Measurements from ENCODE around the gene ARRDC2. TPM values are rescaled to one million over a fixed set of nuclear protein-coding genes. Genes with fewer than 3 reads are reported as not detected.

ARRDC2 gene
- total and polyA plus RNA-seq, 2 of the 13 experiments (the other 11 are each of a cell fraction or from before 2014, with no cell fraction given), result 2.1 to 3.4 TPM

- TF ChIP-seq ATF7 (IDR thresholded peaks at IDR 0.05), result no peak
- TF ChIP-seq ATF7 (CRISPR knock-in tag; IDR thresholded peaks at IDR 0.05), result no peak
- peak; percentile 42; the same call in 1 of the 2 replicates for TF ChIP-seq ZNF232 (CRISPR knock-in tag; IDR thresholded peaks at IDR 0.05; ENCODE audit: borderline replicate concordance)
- TF ChIP-seq ZBTB8A (CRISPR knock-in tag; IDR thresholded peaks at IDR 0.05; ENCODE audit: borderline replicate concordance, low read depth), result no peak
- TF ChIP-seq FOSL2 (CRISPR knock-in tag; IDR thresholded peaks at IDR 0.05), result peak; percentile 13; the same call in 1 of the 2 replicates
- peak; percentile 61 for TF ChIP-seq ZC3H13 (CRISPR knock-in tag; IDR thresholded peaks at IDR 0.05)
- TF ChIP-seq PRDM15 (CRISPR knock-in tag; IDR thresholded peaks at IDR 0.05), result no peak
- no peak for TF ChIP-seq MAFF (IDR thresholded peaks at IDR 0.05; ENCODE audit: low read depth, low read length)
- TF ChIP-seq ZNF280B (CRISPR knock-in tag; IDR thresholded peaks at IDR 0.05; ENCODE audit: borderline replicate concordance), result 0 out of 2 replicates have a peak, but pooled peaks have one; percentile 35
- TF ChIP-seq ZNF850 (CRISPR knock-in tag; conservative IDR thresholded peaks at IDR 0.05), result no peak
- no peak for TF ChIP-seq NR3C1 (CRISPR knock-in tag; IDR thresholded peaks at IDR 0.05)
- TF ChIP-seq ZNF326 (CRISPR knock-in tag; IDR thresholded peaks at IDR 0.05; ENCODE audit: borderline replicate concordance), result no peak
- TF ChIP-seq ZNF207 (IDR thresholded peaks at IDR 0.05; ENCODE audit: borderline replicate concordance), result no peak
- no peak for TF ChIP-seq FOXK2 (IDR thresholded peaks at IDR 0.05)
- no peak for TF ChIP-seq GPBP1L1 (CRISPR knock-in tag; IDR thresholded peaks at IDR 0.05)
- 0 out of 2 replicates have a peak, but pooled peaks have one; percentile 29 for TF ChIP-seq ZFP36L1 (CRISPR knock-in tag; IDR thresholded peaks at IDR 0.05)
- TF ChIP-seq FOXA1 (IDR thresholded peaks at IDR 0.05), result no peak
- TF ChIP-seq FOXA1 (CRISPR knock-in tag; IDR thresholded peaks at IDR 0.05), result peak; percentile 86
- peak; percentile 39; the same call in 1 of the 2 replicates for TF ChIP-seq RARA (CRISPR knock-in tag; IDR thresholded peaks at IDR 0.05)
- no peak for TF ChIP-seq MBD4 (IDR thresholded peaks at IDR 0.05; ENCODE audit: borderline replicate concordance, low read length)
- no peak for TF ChIP-seq SOX6 (IDR thresholded peaks at IDR 0.05)
- TF ChIP-seq SOX6 (CRISPR knock-in tag; IDR thresholded peaks at IDR 0.05), result no peak
- peak; percentile 77 for TF ChIP-seq MYC (CRISPR knock-in tag; IDR thresholded peaks at IDR 0.05; ENCODE audit: borderline replicate concordance)
- TF ChIP-seq ZNF674 (CRISPR knock-in tag; IDR thresholded peaks at IDR 0.05; ENCODE audit: low read depth), result no peak
- TF ChIP-seq ZNF225 (CRISPR knock-in tag; IDR thresholded peaks at IDR 0.05), result no peak
- TF ChIP-seq SNAPC2 (CRISPR knock-in tag; IDR thresholded peaks at IDR 0.05), result 0 out of 2 replicates have a peak, but pooled peaks have one; percentile 64
Measured at GRCh38 chr19:18000915-18001776, 6.8 kb upstream of the ARRDC2 start (continued).
